Astrocyte of the spinal cord (primary cell): Measurements from ENCODE around the gene RELL1.
A peak's percentile ranks its signal among the peaks of the same experiment; 100 is the strongest.

Experiments used
- DNase-seq: peaks from one replicate; pipeline ENCODE4 v3.0.0; 2011; ENCODE audit warnings: low read depth, low spot score
- H3K4me3 ChIP-seq: 2 replicates; pipeline ENCODE4 v1.5.1; 2011; ENCODE audit warnings: low read depth, mild to moderate bottlenecking, low read length, moderate library complexity
- CTCF ChIP-seq: IDR thresholded peaks from 2 replicates; pipeline ENCODE4 v1.5.1; 2012; ENCODE audit warnings: low read depth, mild to moderate bottlenecking, low read length, inconsistent platforms
- in situ Hi-C: cut with HindIII; loops from 2 replicates; pipeline ENCODE4 v1.10.0; 2017; ENCODE audit warnings: low sequenced_read_pairs

Gene RELL1

GRCh38 chr4:37686373-37687193, at the start of gene RELL1:
Gene RELL1 (minus strand): TSS chr4:37686376. CDS start chr4:37686287, 89 bp downstream.
- peak; percentile 100 for DNase-seq
- TF ChIP-seq CTCF = no peak
- peak within 1 kb of the TSS; percentile 61 for H3K4me3 ChIP-seq
- in situ Hi-C loops = no loop called here

- TF ChIP-seq CTCF = no peak
- no peak for DNase-seq
- no peak overlapping the region for H3K4me3 ChIP-seq
- in situ Hi-C loops = no loop called here
Observed at GRCh38 chr4:37735578-37735977, 49.4 kb upstream of the RELL1 start.

- in situ Hi-C loops = no loop called here
- H3K4me3 ChIP-seq = no peak overlapping the region
- no peak for TF ChIP-seq CTCF
- DNase-seq = no peak
Observed at GRCh38 chr4:37734989-37735388, 48.8 kb upstream of the RELL1 start.

- in situ Hi-C loops = no loop called here
- no peak for DNase-seq
- no peak for TF ChIP-seq CTCF
- H3K4me3 ChIP-seq = no peak overlapping the region
Observed at GRCh38 chr4:37733240-37733867, 47.2 kb upstream of the RELL1 start.

- no peak for DNase-seq
- in situ Hi-C loops = no loop called here
- H3K4me3 ChIP-seq = no peak overlapping the region
- no peak for TF ChIP-seq CTCF
Observed at GRCh38 chr4:37732526-37733186, 46.5 kb upstream of the RELL1 start.

GRCh38 chr4:37729649-37730004, 43.5 kb upstream of the RELL1 start:
- TF ChIP-seq CTCF = no peak
- no peak overlapping the region for H3K4me3 ChIP-seq
- DNase-seq = no peak
- in situ Hi-C loops = no loop called here
